Activated gamma-delta T cell (primary cell): ENCODE measurements around the gene LPAR2.
"Not testable (repeated sequence)": the region's sequence is repeated elsewhere in the genome, so short reads cannot be mapped to it uniquely, and the experiment has no call there.

Experiments used
- DNase-seq: peaks from one replicate; lab custom pipeline; 2025; lab: John Stamatoyannopoulos, UW
- total RNA-seq, 2 donors: gene quantifications; one replicate each; lab custom pipeline; 2026; lab: John Stamatoyannopoulos, UW

The LPAR2 gene
- total RNA-seq = 41.7 to 47.2 reads per million in 2 donors

DNA sequence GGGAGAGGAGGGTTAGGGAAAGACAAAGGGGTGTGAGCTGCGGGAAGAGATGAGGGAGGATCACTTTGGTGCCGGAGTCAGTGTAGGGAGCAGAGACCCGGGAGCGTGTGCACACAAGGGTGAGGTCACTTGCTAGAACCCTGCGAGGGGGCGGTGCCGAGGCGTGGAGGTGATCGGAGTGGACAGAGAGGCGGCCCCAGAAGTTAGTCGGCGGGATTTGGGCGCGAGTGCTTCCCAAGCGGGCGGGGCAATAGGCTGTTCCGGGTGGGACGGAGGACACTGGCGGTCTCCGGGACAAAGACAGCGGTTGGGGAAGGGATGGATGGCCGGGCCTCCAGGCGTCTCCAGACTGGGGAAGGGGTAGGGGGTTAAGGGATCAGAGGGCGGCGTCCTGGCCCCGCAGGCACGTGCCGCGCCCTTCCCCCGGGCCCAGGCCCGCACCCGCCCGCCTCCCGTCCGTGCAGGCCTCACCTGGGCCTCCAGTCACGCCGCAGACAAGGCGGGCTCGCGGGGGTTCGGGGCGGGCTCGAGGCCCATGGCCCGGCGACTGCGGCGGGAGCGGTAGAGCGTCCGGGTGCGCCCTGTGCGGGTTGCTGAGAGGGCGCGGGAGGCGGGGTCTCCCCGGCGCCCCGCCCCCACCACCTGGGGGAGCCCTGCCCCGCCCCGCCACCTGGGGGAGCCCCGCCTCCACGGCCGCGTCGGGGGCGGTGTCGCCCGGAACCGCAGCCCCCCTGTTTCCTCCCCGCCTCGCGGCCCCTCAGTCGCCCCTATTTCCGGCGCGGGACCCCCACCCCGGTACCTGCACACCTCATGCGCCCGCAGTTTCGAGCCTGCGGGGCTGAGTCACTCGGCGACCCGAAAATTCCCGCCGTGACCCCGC is at the start of gene LPAR2:
TSS of gene LPAR2 (minus strand) at position 600 of the 880 bp plus-strand sequence. CDS start 945 bp downstream, outside the sequence.
- DNase-seq = peak; percentile 79

DNA sequence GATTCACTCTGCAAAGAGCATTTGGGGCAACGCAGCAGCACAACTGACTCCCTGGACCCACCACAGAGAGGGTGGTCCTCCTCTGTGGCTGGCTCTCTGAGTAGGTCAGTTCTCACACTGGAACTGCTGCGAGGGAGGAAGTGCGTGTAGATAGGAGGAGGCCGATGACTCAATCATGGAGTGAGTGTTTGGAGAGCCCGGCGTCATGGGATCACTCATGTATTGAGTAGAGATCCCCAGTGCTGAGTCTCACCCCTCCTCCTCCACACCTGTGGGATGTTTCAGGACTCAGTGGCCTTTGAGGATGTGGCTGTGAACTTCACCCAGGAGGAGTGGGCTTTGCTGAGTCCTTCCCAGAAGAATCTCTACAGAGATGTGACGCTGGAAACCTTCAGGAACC is 49.6 kb upstream of the LPAR2 start:
- no peak for DNase-seq

DNA sequence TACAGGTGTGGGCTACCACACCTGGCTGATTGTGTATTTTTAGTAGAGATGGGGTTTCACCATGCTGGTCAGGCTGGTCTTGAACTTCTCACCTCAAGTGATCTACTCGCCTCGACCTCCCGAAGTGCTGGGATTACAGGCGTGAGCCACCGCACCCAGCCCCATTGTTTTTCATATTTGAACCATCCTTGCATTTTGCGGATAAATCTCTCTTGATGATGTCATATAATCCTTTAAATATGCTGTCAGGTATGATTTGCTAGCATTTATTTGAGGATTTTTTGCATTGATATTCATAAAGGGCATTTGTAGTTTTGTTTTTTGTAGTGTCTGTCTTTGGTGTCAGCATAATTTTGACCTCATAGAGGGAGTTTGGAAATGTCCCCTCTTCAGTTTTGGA is 46.3 kb upstream of the LPAR2 start:
- DNase-seq = no peak

DNA sequence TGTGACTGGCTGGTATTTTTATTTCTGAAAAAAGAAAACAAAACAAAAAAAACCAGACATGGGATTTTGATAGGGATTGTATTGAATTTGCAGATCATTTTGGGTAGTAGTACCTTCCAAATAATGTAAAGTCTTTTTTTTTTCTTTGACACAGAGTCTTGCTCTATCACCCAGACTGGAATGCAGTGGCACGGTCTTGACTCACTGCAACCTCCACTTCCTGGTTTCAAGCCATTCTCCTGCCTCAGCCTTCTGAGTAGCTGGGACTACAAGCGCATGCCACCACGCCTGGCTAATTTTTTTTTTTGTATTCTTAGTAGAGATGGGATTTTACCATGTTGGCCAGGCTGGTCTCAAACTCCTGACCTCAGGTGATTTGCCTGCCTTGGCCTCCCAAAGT is 44.8 kb upstream of the LPAR2 start:
- DNase-seq = no peak

DNA sequence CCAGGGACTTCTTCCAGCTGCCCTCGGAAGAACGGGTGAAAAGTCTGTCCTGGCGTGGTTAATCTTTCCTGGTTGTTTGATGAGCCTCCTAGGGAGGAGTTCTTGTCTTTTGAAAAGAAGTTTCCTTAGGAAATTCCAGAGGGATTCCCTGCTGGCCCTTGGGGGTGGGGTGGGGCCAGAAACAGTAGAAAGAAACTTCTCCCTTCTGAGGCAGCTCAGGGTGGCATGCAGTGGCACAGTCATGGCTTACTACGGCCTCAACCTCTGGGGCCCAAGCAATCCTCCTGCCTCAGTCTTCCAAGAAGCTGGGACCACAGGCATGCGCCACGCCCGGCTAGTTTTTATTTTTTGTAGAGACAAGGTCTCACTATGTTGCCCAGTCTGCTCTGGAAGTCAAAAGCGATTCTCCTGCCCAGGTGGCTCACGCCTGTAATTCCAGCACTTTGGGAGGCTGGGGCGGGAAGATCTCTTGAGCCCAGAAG is 42.1 kb upstream of the LPAR2 start:
- no peak for DNase-seq

DNA sequence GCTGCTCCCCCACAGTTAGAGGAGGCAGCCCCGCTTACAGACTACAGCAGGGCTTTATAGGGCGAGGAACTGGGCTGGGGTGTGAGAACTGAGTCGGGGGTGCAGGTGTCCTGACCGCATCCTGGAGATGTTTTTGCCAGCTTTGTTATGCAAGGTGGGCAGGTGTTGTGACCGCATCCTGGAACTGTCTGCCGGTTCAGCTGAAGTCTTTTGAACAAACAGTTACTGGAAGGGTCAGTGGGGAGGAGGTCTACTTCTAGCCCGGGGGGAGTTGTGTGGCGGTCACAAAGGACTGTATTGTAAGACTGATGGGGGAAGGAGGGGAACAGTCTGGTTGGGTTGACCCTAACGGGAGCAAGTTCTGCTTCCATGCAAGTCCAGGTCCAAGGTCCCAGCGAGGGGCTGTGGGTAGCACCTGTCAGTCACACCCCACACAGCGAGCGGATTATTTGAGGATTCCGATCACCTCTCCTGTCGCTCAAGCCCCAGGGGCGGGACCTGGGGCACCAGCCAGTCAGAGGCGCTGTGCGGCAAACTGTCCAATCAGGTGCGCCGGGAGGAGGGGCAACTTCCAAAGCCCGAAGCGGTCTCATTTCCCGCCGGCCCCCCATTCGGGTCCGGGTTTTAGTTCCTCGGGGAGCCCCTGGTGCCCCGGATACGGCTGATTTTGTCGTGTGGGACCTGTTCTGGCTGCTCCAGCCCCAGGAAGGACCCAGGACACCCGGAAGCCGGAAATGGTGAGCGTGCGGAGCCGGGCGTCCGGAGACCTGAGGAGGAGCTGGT is 40.4 kb upstream of the LPAR2 start, which contains the start of gene ZNF101:
TSS of gene ZNF101 (plus strand) at position 610 of the 783 bp plus-strand sequence. CDS start at position 735, 125 bp downstream.
- DNase-seq = peak; percentile 81

DNA sequence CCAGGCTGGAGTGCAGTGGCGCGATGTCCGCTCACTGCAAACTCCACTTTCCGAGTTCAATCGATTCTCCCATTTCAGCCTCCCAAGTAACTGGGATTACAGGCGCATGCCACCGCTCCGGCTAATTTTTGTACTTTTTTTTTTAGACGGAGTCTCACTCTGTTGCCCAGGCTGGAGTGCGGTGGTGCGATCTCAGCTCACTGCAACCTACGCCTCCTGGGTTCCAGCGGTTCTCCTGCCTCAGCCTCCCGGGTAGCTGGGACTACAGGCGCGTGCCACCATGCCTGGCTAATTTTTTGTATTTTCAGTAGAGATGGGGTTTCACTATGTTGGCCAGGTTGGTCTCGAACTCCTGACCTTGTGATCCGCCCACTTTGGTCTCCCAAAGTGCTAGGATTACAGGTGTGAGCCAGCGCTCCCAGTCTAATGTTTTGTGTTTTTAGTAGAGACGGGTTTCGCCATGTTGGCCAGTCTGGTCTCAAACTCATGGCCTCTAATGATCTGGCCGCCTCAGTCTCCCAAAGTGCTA is 37.5 kb upstream of the LPAR2 start:
- not testable (repeated sequence) for DNase-seq

DNA sequence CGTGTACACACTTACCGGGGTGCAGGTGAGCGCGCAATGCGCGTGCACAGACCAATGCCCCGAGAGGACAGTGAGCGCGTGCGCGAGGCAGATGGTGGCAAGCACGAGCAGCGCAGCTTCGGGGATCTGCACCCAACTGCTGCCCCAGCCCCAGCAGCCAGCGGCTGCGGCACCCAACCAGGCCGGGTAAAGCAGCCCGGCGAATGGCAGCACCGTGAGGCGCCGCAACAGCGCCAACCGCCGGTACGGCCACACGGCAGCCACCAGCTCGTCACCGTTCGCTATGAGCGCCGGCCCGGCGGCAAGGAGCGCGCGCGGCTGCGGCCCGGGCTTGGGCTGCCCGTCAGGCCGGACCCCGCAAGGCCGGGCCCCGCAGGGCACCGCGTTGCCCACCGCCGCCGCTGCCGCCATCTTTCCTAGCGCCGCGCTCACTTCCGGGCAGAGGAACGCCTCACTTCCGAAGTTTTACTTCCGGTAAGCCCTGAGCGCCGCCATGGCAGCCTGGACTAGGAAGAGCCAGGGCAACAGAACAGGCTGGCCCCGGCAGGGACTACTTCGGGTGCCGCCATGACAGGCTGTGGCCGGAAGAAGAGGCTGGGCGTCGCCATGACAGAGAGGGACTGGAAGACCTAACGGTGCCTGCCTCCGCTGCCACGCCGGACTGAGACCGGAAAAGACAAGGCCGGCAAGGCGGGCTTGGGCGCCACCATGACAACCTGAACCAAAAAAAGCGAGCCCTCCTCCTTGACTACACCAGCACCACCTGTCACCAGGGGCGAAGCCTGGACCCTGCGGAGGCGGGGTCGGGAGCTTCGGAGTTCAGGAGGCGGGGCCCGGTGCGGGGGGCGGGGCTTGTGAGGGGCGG is 35.5 kb upstream of the LPAR2 start, which contains the start of gene ATP13A1:
TSS of gene ATP13A1 (minus strand) at position 421 of the 865 bp plus-strand sequence. CDS start at position 411, 10 bp downstream.
- peak; percentile 87 for DNase-seq

DNA sequence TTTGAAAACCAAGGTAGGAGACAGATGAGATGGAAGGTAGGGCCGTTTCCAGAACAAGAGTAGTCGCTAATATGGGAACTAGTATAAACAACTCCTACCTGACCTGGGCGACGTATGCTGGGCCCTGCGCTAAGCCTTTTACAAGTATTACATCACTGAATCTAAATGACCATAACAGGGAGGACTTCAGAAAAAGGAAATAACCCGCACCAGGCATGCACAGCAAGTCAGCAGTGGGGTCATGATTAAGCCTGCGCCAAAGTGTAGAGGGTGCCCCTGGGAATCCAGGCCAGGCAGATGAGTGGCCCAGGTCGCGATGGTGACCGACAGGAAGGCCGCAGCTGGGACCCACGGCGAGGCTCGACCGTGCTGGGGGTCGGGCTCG is 34.8 kb upstream of the LPAR2 start:
- no peak for DNase-seq

DNA sequence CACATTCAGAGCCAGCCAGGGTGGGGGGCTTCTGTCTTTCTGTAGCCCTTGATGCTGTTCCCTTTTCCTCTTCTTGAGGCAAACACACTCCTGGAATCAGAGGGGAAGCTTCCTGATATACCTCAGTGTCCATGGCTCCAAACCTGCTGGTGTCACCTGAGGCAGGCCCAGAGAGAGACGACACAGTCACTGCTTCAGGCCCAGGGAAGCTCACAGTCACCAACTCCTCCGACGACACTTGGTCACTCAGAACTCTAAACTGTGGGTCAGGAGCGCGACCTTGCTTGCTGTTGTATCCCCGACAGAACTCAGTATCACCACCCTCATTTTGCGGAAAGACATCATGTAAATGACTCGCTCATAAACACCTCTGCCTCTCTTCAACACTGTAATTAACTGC is 34.3 kb upstream of the LPAR2 start:
- DNase-seq = no peak

DNA sequence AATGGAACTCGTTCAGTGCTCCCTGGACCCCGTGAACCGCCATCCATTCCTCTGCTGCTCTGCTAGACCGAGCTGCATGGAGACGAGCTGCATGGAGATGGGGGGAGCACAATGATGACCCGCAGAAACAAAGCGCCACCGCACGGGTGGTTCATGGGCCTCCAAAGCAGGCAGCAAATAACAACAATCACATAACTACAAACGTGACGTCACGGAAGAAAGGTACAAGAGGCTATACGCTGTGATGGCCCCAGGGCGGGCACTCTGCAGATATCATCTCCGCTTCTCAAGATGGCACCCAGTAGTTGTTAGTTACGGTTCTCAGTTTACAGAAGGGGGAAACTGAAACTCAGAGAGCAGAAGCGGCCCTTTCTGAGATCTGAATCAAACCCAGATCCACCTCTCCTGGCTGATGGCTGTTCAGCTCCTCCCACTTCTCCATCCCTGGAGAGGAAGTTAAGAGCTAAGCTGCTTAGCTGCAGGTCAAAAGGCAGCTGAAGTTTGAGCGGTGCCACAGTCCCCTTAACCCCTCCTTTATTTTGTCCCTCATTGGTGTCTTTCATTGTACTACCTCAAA is 33.7 kb upstream of the LPAR2 start:
- DNase-seq = no peak

DNA sequence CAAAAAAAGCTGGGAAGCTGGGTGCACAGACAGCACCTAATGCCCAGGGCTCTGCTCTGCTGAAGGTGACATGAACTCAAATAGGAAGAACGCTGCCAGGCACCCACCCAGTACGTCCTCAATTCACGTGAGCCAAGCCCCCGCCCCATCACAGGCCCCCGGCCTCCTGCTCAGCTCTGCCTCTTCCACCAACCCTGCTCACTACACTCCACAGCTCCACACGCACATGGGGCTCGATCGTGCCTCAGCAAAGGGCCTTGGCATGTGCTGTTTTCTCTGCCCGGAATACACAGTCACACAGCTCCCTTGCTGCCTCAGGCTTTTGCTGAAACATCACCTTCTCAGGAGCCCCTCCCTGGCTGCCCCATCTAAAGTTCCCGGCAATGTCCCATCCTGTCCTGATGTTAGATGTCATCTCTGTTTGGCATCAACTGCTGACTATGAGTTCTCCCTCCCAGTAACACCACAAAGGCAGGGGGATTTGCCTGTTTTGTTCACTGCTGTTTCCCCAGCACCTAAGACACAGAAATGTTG is 33.2 kb upstream of the LPAR2 start:
- no peak for DNase-seq

DNA sequence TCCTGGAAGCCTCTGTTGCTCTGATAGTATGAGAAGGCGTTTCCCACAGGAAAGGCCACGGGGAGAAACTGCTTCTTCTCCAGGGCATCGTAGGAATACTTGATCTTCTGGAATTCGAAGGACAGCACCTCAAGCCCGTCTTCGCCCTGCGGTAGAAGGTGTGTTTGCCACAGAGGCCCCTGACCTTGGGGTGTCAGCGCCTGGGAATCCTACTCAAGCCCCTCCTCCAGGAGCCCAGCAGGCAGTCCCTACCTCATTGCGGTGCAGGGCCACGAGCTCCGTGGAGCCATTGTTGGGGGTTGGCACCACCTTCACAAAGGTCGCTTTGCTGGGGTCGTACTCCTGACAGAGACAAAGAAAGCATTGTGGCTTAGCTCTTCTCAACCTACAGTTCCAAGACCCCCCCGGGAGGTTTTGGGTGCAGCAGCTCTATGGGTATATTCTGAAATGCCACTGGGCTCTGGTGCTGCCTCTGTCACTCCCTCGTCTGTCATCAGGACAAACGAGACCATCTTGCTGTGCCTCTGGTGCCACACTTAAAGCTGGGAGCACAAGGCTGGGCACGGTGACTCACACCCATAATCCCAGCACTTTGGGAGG is 31.7 kb upstream of the LPAR2 start:
- DNase-seq = no peak

DNA sequence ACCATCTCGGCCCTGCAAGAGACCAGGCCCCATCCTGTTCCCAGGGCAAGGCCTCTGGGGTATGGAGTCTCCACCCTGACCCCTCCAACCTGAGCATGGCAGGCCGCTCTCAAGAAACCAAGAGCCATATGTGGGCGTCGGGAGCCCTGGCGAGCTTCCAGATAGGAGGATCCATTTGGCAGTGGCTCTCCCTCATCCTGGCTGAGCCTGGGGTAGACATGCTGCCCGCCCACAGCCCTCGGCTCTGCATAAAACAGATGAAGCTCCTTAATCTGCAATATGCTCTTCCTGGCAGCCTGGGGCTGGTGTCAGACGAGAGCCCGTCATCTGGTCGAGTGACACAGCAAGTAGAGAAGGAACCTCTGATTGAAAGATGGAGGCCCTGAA is 29.4 kb upstream of the LPAR2 start:
- DNase-seq = no peak

DNA sequence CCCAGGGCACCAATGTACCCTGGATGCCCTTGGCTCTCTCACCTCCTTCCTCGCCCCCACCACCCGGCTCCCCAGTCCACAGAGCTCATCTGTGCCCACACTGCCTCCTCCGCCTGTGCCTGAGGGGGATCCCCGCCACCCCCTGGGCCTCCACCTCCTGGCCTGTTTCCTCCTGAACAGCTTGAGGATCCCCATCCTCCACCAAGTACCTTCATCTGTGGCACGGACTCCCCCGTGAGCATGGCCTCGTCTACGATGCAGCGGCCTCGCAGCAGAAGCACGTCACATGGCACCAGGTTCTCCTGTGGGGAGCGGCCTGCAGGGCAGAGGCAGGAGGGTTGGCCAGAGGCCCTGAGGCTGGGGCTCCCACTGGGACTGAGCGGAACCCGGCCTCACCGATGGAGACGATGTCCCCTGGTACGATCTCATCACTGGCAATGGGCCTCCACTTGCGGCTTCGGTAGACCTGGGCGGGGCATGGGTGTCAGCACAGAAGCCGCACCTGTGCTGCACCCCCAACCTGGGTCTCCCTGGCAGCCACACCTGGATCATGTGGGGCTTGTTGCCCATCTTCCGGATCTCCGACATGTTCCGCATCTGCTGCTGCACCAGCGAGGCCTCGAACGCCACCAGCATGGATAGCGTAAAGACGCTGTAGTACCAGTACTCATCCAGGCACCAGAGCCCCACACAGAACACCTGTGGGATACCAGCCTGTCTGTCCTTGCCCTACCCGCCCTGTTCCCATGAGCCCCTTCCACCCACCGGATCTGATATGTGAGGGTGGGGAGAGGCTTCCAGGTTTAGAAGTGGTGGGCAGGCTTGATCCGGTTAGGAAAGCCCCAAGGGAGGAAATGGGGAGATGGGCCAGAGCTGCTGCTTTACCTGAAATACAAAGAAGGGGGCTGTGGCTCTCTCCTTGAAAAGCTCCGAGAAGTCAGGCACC is 28.7 kb upstream of the LPAR2 start:
- DNase-seq = no peak

DNA sequence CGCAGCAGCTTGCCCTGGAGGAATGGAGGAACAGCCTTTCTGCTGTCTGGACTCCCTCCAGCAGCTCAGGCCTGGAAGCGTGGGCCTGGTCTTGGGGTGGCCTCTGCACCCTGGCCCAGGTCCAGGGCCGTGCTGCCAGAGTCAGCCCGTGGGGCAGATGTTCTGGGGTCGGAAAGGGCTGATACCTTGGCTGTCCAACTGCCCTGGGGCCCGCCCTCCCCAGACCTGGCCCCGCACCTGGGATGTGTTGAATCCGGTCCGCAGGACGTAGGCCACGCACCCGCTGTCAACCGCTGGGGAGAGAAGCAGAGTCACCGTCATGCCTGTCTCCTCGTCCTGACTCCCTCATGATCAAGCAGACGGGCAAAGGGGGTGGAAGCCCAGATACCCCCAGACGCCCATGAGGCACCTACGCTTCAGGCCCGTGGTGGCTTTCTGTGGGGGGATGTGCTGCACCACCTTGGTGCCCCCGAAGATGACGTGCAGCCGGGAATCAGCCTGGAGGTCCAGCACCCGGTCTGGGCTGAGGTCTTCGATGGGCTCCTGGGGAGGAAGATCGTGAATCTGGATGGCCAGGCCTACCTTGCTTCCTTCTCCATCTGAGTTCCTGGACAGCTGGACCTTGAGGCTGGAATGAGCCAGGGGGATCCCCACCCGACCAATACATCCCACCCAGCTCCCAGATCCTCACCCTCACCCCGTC is 27.8 kb upstream of the LPAR2 start:
- no peak for DNase-seq

DNA sequence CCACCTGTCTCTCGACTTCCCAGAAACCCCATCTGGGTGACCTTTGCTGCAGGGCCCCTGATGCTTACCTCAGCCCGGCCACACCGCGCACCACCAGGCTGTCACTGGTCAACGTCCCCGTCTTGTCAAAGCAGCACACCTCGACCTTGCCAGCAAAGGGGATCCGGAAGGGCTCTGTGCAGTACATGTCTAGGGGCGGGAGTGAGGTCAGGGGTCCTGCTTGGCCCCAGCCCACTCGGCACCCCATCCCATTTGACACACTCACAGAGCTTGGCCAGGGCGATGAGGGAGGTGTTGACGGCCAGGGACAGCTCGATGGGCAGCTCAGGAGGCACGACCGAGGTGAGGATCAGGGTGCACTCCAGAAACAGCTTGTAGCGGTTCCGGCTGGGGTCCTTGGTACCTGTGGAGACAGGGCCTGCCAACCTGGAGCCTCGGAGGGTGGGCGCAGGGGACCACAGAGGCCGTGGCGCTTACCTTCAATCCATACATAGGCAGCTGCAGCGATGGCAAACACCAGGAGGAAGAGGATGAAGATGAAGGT is 27.1 kb upstream of the LPAR2 start:
- no peak for DNase-seq

DNA sequence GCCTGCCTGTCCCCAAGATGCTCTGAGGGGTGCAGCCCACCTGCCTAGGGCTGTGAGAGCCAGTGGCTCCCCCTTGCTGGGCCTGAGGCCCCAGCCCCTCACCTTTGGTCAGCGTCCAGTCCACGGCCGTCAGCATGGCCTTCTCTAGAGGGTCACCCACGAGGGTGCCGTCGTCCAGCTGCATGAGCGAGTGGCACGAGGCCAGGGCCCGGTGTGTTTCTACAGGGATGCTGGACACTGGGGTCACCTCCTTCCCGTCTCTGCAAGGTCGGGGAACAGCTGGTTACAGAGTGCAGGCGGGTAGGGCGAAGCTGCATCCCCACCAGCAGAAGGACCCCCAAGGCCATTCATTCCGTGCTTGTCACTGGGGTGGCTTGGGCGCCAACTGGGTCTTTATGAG is 26.4 kb upstream of the LPAR2 start:
- no peak for DNase-seq
